HEK293T (cell line): ENCODE data around the gene RIMBP2.

Experiments used
- CTCF ChIA-PET: fragments of 350-600 bp; formaldehyde crosslinking; extraction: SDS; loops from one replicate; lab custom pipeline; 2021; ENCODE audit warnings: antibody characterized with exemption, inconsistent platforms; lab: Yijun Ruan, JAX
- POLR2A ChIA-PET: fragments of 350-600 bp; formaldehyde crosslinking; extraction: SDS; loops from one replicate; lab custom pipeline; 2020; ENCODE audit warnings: antibody characterized with exemption, inconsistent platforms; lab: Yijun Ruan, JAX
- DNase-seq: peaks from one replicate; pipeline ENCODE4 v3.0.0; 2012; ENCODE audit warnings: mixed read lengths; ENCODE audit errors: extremely low spot score
- ARNT ChIP-seq: fragments of 450-650 bp; IDR thresholded peaks from 2 replicates; pipeline ENCODE4 v1.6.1; 2017; ENCODE audit warnings: mild to moderate bottlenecking
- BHLHE40 ChIP-seq: fragments of 450-650 bp; IDR thresholded peaks from 2 replicates; pipeline ENCODE4 v1.6.1; 2016; ENCODE audit warnings: mild to moderate bottlenecking, moderate library complexity, borderline replicate concordance
- CTBP1 ChIP-seq: fragments of 450-650 bp; IDR thresholded peaks from 2 replicates; pipeline ENCODE4 v1.6.1; 2016; ENCODE audit warnings: borderline replicate concordance
- ELF4 ChIP-seq: fragments of 450-650 bp; IDR thresholded peaks from 2 replicates; pipeline ENCODE4 v1.6.1; 2017; ENCODE audit warnings: antibody characterized with exemption
- FOXA1 ChIP-seq: fragments of 450-650 bp; IDR thresholded peaks from 2 replicates; pipeline ENCODE4 v1.6.1; 2016; ENCODE audit warnings: mild to moderate bottlenecking
- FOXK2 ChIP-seq: fragments of 450-650 bp; IDR thresholded peaks from 2 replicates; pipeline ENCODE4 v1.6.1; 2016; ENCODE audit warnings: mild to moderate bottlenecking
- FOXM1 ChIP-seq: fragments of 450-650 bp; IDR thresholded peaks from 2 replicates; pipeline ENCODE4 v1.6.1; 2017; ENCODE audit warnings: mild to moderate bottlenecking, borderline replicate concordance
- HDGF ChIP-seq: fragments of 450-650 bp; IDR thresholded peaks from 2 replicates; pipeline ENCODE4 v1.6.1; 2017; ENCODE audit warnings: antibody characterized with exemption, borderline replicate concordance
- L3MBTL2 ChIP-seq: fragments of 450-650 bp; conservative IDR thresholded peaks from 2 replicates; pipeline ENCODE4 v1.6.1; 2016; ENCODE audit warnings: mild to moderate bottlenecking
- LEF1 ChIP-seq: fragments of 450-650 bp; IDR thresholded peaks from 2 replicates; pipeline ENCODE4 v1.6.1; 2017; ENCODE audit warnings: mild to moderate bottlenecking, borderline replicate concordance
- NFRKB ChIP-seq: fragments of 450-650 bp; IDR thresholded peaks from 2 replicates; pipeline ENCODE4 v1.6.1; 2016; ENCODE audit warnings: mild to moderate bottlenecking, moderate library complexity
- SP1 ChIP-seq: fragments of 450-650 bp; IDR thresholded peaks from 2 replicates; pipeline ENCODE4 v1.6.1; 2017
- SUZ12 ChIP-seq: fragments of 450-650 bp; IDR thresholded peaks from 2 replicates; pipeline ENCODE4 v1.6.1; 2016; ENCODE audit warnings: mild to moderate bottlenecking
- TARDBP ChIP-seq: fragments of 450-650 bp; IDR thresholded peaks from 2 replicates; pipeline ENCODE4 v1.6.1; 2016
- ZNF384 ChIP-seq: fragments of 450-650 bp; IDR thresholded peaks from 2 replicates; pipeline ENCODE4 v1.6.1; 2016
- TF ChIP-seq, protein P1 (sequence below): fragments of 450-650 bp; IDR thresholded peaks from 2 replicates; pipeline ENCODE4 v1.6.1; 2016

Gene RIMBP2

DNA sequence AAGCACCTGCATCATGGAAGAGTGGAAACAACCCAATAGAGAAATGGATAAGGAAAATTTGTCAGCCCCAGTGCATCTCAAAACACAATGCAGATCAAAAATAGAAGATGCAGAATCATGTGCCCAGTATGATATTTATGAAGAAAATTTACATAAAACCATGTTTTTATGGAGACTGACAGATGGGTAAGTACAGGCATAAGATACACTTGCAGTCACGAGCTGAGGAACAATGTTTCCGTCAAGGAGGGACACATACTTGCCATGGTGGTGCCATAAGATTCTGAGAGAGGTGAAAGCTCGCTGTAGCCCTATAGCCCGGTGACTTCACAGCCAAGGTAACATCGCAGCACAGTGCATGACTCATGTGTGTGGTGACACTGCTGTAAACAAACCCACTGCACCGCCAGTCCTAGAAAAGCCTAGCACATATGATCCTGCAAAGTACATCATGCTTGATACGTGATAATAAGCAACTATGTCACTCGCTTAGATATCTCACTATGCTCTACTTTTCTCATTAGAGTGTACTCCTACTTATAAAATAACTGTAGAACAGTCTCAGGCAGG, 112.6 kb downstream of the RIMBP2 start:
- CTCF ChIA-PET = no interaction called here
- POLR2A ChIA-PET = no interaction called here
- no peak for TF ChIP-seq TARDBP
- TF ChIP-seq FOXK2 = no peak
- TF ChIP-seq HDGF = no peak
- no peak for TF ChIP-seq SP1
- TF ChIP-seq BHLHE40 = no peak
- TF ChIP-seq FOXA1 = no peak
- TF ChIP-seq SUZ12 = no peak
- no peak for TF ChIP-seq FOXM1
- no peak for TF ChIP-seq LEF1
- no peak for DNase-seq

DNA sequence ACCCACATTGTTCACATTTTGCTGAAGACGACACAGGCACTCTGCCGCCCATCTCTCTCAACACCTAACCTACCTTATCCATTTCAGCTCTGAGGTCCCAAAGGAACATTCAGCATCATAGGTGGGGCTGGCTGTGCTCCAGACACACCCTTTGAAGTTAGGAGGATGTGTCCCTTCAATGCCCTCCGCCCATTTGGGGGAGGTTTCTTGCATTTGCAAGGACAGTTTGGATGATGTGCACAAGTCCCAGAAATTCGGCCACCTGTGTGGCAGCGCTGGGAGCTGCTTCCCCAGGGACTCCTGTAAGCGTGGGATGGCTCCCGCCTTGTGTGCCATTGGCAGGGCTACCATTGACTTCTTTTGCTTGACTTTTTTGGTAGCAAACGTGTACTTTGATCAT, 113.8 kb downstream of the RIMBP2 start:
- CTCF ChIA-PET = no interaction called here
- TF ChIP-seq CTBP1 = no peak
- DNase-seq = no peak
- POLR2A ChIA-PET = no interaction called here

DNA sequence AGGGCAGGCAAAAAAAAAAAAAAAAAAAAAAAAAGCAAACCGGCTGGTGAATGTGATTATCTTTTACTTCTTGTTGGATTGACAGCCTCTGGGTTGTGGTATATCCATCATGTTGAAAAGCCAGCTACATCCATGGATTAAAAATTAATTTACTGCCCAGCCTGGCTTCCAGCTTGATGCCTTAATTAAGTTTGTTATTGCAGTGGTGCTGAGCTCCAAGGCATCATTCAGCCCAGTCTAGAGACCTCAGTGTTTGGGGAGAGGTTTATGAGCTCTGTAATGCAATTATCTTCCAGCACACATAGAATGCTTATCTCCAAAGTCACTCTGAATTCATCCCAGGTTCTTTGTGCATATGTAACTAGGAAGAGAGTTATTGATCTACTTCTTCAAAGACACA, 114.8 kb downstream of the RIMBP2 start:
- no peak for DNase-seq
- CTCF ChIA-PET = no interaction called here
- POLR2A ChIA-PET = no interaction called here
- no peak for TF ChIP-seq L3MBTL2
- TF ChIP-seq FOXM1 = no peak
- TF ChIP-seq HDGF = no peak
- TF ChIP-seq ELF4 = no peak
- TF ChIP-seq CTBP1 = no peak
- TF ChIP-seq ARNT = no peak

DNA sequence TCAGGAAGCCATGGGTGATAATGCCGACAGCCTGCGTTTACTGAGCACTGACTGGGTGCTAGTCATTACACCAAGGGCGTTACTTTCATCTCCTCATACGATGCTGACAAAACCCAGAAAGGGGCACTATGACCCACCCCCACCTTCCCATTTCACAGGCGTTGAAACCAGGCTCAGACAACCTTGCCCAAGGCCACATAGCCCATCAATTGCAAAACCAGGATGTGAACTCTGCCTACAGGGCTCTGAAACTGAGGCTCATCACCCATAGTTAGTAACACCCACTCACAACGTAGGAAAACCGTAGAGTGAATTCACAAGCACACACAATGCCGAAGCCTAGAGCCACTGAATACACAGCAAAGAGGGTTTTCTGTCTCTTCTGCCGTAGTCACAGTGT, 119.9 kb downstream of the RIMBP2 start:
- no peak for TF ChIP-seq ELF4
- no peak for TF ChIP-seq ARNT
- no peak for TF ChIP-seq FOXA1
- TF ChIP-seq FOXK2 = no peak
- no peak for DNase-seq
- POLR2A ChIA-PET = no interaction called here
- CTCF ChIA-PET = no interaction called here

DNA sequence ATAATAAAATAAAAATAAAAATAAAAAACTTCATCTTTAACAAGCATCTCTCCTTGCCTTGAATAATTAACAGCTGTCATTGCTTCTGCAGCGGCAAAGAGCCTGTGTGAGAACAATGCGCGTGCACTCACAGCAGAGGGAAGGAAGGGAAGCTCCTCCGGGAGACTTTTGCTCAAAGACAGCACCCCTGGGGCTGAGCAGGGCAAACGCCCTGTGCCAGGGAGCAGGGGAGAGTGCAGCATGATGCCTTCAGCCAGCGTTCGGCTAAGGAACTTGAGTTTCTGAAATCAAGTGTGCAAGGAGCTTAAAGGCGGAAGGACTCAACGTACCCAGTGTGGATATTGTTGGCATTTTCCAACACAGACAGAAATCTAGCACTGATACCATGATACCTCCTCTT, 120.5 kb downstream of the RIMBP2 start:
- DNase-seq = no peak
- no peak for TF ChIP-seq TARDBP
- TF ChIP-seq SUZ12 = no peak
- no peak for TF ChIP-seq FOXM1
- TF ChIP-seq NFRKB = no peak
- no peak for TF ChIP-seq SP1
- TF ChIP-seq ZNF384 = no peak
- no peak for TF ChIP-seq LEF1
- no peak for TF ChIP-seq L3MBTL2
- no peak for TF ChIP-seq ARNT
- ChIA-PET POLR2A (no interaction called here), CTCF (no interaction called here)

DNA sequence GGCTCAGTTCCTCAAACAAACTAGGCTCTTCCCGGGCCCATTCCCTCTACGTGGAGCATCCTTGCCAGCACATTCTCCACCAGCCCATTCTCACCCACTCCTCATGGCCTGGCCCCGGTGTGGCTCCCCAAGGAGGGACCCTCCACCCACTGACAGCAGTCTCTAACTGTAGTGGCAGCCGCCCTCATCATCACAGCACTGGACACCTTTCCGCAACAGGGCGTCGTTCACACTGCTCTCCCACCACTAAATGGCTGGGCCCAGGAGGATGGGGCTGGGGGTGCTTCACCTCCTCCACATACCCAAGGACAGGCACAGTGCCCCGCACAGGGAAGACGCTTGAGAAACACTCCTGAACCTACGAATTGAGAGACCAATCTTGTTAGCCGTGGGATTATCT, 123.0 kb downstream of the RIMBP2 start:
- ChIA-PET POLR2A (no interaction called here), CTCF (no interaction called here)
- no peak for DNase-seq
- no peak for TF ChIP-seq FOXK2
- TF ChIP-seq SP1 = no peak
- TF ChIP-seq SUZ12 = no peak

DNA sequence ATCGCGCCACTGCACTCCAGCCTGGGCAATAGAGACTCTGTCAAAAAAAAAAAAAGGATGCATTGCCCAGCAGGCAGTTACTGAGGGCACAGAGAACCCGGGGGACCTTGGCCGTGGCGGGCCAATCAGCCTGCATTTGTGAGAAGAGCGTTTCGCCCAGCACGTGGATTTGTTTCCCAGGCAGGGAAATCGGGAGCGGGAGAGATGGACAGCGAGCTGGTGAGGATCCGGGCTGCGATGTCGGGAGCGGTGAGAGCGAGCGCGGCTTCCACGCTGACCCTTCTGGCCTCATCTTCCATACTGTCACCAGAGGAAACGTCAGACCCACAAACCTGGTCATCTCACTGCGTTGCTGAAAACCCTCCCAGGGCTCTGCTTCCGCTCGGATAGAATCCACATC, 123.5 kb downstream of the RIMBP2 start:
- ChIA-PET CTCF (no interaction called here), POLR2A (no interaction called here)
- no peak for DNase-seq
- TF ChIP-seq HDGF = no peak
- no peak for TF ChIP-seq LEF1
- TF ChIP-seq ELF4 = no peak
- TF ChIP-seq L3MBTL2 = no peak
- TF ChIP-seq FOXK2 = no peak
- TF ChIP-seq, protein P1, sequence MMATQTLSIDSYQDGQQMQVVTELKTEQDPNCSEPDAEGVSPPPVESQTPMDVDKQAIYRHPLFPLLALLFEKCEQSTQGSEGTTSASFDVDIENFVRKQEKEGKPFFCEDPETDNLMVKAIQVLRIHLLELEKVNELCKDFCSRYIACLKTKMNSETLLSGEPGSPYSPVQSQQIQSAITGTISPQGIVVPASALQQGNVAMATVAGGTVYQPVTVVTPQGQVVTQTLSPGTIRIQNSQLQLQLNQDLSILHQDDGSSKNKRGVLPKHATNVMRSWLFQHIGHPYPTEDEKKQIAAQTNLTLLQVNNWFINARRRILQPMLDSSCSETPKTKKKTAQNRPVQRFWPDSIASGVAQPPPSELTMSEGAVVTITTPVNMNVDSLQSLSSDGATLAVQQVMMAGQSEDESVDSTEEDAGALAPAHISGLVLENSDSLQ = no peak
- TF ChIP-seq ARNT = no peak
- no peak for TF ChIP-seq CTBP1
- TF ChIP-seq FOXM1 = no peak
- TF ChIP-seq NFRKB = no peak
- TF ChIP-seq SUZ12 = no peak
- TF ChIP-seq SP1 = no peak
- no peak for TF ChIP-seq ZNF384
- TF ChIP-seq BHLHE40 = no peak
- TF ChIP-seq TARDBP = no peak
- TF ChIP-seq FOXA1 = no peak

DNA sequence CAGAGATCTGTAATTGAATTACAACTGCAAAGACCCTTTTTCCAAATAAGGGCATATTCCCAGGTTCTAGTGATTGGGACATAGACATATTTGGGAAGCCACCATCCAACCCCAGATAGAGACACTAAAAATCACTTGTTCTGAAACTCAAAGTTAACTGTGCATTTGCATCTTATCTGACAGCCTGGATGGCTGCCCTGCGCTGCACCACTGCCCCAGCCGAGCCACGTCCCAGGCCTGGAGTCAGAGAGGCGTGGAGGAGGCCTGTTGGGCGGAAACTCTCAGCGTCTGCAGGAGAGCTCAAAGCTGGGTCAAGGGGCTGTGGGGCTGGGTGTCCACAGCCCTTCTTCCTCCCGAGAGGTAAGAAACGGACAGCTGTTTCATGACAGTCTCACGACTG, 124.4 kb downstream of the RIMBP2 start:
- no peak for DNase-seq
- POLR2A ChIA-PET = no interaction called here
- TF ChIP-seq TARDBP (no peak), ELF4 (no peak), L3MBTL2 (no peak), ZNF384 (no peak), FOXM1 (no peak), ARNT (no peak), SP1 (no peak), SUZ12 (no peak), LEF1 (no peak), CTBP1 (no peak), NFRKB (no peak), HDGF (no peak), FOXK2 (no peak), FOXA1 (no peak)
- TF ChIP-seq, protein P1 = no peak
- CTCF ChIA-PET = no interaction called here
